ENCODE results near the gene AGBL1.

GRCh38 chr15:86911022-86911421 is 831.4 kb downstream of the AGBL1 start:
- TF ChIP-seq, protein P1, sequence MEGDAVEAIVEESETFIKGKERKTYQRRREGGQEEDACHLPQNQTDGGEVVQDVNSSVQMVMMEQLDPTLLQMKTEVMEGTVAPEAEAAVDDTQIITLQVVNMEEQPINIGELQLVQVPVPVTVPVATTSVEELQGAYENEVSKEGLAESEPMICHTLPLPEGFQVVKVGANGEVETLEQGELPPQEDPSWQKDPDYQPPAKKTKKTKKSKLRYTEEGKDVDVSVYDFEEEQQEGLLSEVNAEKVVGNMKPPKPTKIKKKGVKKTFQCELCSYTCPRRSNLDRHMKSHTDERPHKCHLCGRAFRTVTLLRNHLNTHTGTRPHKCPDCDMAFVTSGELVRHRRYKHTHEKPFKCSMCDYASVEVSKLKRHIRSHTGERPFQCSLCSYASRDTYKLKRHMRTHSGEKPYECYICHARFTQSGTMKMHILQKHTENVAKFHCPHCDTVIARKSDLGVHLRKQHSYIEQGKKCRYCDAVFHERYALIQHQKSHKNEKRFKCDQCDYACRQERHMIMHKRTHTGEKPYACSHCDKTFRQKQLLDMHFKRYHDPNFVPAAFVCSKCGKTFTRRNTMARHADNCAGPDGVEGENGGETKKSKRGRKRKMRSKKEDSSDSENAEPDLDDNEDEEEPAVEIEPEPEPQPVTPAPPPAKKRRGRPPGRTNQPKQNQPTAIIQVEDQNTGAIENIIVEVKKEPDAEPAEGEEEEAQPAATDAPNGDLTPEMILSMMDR (conservative IDR thresholded peaks at IDR 0.05 in 1 of 2, IDR thresholded peaks at IDR 0.05 in 1 of 2; ENCODE audit: extremely low read depth in 1 of 2, insufficient read depth in 1 of 2, low read depth in 1 of 2, low read length in 2 of 2), result no peak
- no peak for TF ChIP-seq EZH2 (IDR thresholded peaks at IDR 0.05; ENCODE audit: borderline replicate concordance, low read length)
